ENCODE results near the gene TIMP1.

- no peak for TF ChIP-seq FOXP2 (optimal IDR thresholded peaks at IDR 0.05; ENCODE audit: control extremely low read depth, extremely low read length, insufficient read depth)
- no peak for TF ChIP-seq EZH2 (IDR thresholded peaks at IDR 0.05)
Measured at GRCh38 chrX:47610511-47610910, 28.3 kb downstream of the TIMP1 start.
